ENCODE results near the gene ENOX1. TPM values are rescaled to one million over a fixed set of nuclear protein-coding genes. Genes with fewer than 3 reads are reported as not detected.

The ENOX1 gene
- total RNA-seq, 1 experiment from 2014 or later, result 1.5 TPM

- no TSS peak for BruUV-seq (replicated peaks)
- TF ChIP-seq, protein P1, sequence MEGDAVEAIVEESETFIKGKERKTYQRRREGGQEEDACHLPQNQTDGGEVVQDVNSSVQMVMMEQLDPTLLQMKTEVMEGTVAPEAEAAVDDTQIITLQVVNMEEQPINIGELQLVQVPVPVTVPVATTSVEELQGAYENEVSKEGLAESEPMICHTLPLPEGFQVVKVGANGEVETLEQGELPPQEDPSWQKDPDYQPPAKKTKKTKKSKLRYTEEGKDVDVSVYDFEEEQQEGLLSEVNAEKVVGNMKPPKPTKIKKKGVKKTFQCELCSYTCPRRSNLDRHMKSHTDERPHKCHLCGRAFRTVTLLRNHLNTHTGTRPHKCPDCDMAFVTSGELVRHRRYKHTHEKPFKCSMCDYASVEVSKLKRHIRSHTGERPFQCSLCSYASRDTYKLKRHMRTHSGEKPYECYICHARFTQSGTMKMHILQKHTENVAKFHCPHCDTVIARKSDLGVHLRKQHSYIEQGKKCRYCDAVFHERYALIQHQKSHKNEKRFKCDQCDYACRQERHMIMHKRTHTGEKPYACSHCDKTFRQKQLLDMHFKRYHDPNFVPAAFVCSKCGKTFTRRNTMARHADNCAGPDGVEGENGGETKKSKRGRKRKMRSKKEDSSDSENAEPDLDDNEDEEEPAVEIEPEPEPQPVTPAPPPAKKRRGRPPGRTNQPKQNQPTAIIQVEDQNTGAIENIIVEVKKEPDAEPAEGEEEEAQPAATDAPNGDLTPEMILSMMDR (IDR thresholded peaks at IDR 0.05; ENCODE audit: unreplicated experiment), result no peak
- Mint-ChIP-seq H3K4me1 (ENCODE audit: low read depth, unreplicated experiment) (no peaks in the 10 kb centered on the region), H3K27ac (ENCODE audit: unreplicated experiment) (no peak overlapping the region), H3K36me3 (ENCODE audit: insufficient read depth, unreplicated experiment) (no peaks in the 10 kb centered on the region), H3K27me3 (ENCODE audit: unreplicated experiment) (peaks cover 4% of the 10 kb centered on the region), H3K9me3 (ENCODE audit: low read depth, unreplicated experiment) (no peaks in the 10 kb centered on the region), H3K4me3 (ENCODE audit: low read depth, unreplicated experiment) (no peak overlapping the region)
- intact Hi-C loops (cut with micrococcal nuclease; ENCODE audit: unreplicated experiment), result no loop called here
- DNase-seq, result no peak
- CTCF ChIA-PET, result no interaction called here
Observed at GRCh38 chr13:43204591-43204990, 582.2 kb downstream of the ENOX1 start.

GRCh38 chr13:43203781-43204180 is 583.0 kb downstream of the ENOX1 start:
- no peak for DNase-seq
- Mint-ChIP-seq H3K9me3 (ENCODE audit: low read depth, unreplicated experiment) (no peaks in the 10 kb centered on the region), H3K36me3 (ENCODE audit: insufficient read depth, unreplicated experiment) (no peaks in the 10 kb centered on the region), H3K27ac (ENCODE audit: unreplicated experiment) (no peak overlapping the region), H3K4me1 (ENCODE audit: low read depth, unreplicated experiment) (no peaks in the 10 kb centered on the region), H3K4me3 (ENCODE audit: low read depth, unreplicated experiment) (no peak overlapping the region), H3K27me3 (ENCODE audit: unreplicated experiment) (peaks cover 12% of the 10 kb centered on the region)
- CTCF ChIA-PET, result no interaction called here
- TF ChIP-seq, protein P1 (IDR thresholded peaks at IDR 0.05; ENCODE audit: unreplicated experiment), result no peak
- intact Hi-C loops (cut with micrococcal nuclease; ENCODE audit: unreplicated experiment), result no loop called here
- no TSS peak for BruUV-seq (replicated peaks)

DNA sequence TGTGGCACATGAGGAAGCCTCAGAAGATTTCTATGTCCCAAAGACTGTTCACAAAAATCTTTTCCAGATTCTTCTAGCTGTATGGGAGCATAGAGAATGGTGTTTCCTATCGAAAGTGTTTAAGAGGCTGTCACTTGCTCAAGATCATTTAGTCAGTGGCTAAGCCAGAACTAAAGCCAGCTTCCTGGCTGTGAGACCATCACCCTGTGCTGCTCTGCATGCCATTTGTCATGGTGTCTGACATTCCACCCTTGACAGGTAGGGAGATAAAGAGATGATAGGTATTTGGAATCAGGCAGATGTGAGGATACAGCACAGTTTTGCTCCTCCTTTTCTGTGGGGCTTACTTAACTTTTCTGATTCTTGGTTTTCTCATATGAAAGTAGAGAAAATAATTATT is 586.0 kb downstream of the ENOX1 start:
- Mint-ChIP-seq H3K36me3 (ENCODE audit: insufficient read depth, unreplicated experiment) (no peaks in the 10 kb centered on the region), H3K27me3 (ENCODE audit: unreplicated experiment) (peaks cover 14% of the 10 kb centered on the region), H3K4me1 (ENCODE audit: low read depth, unreplicated experiment) (no peaks in the 10 kb centered on the region), H3K9me3 (ENCODE audit: low read depth, unreplicated experiment) (no peaks in the 10 kb centered on the region), H3K27ac (ENCODE audit: unreplicated experiment) (no peak overlapping the region), H3K4me3 (ENCODE audit: low read depth, unreplicated experiment) (no peak overlapping the region)
- no TSS peak for BruUV-seq (replicated peaks)
- CTCF ChIA-PET, result no interaction called here
- TF ChIP-seq, protein P1 (IDR thresholded peaks at IDR 0.05; ENCODE audit: unreplicated experiment), result no peak
- no peak for DNase-seq
- intact Hi-C loops (cut with micrococcal nuclease; ENCODE audit: unreplicated experiment), result no loop called here

GRCh38 chr13:43200307-43200706 is 586.5 kb downstream of the ENOX1 start:
- H3K9me3 Mint-ChIP-seq (ENCODE audit: low read depth, unreplicated experiment), result no peaks in the 10 kb centered on the region
- TF ChIP-seq, protein P1 (IDR thresholded peaks at IDR 0.05; ENCODE audit: unreplicated experiment), result no peak
- H3K4me1 Mint-ChIP-seq (ENCODE audit: low read depth, unreplicated experiment), result no peaks in the 10 kb centered on the region
- no peak for DNase-seq
- H3K27ac Mint-ChIP-seq (ENCODE audit: unreplicated experiment), result no peak overlapping the region
- H3K27me3 Mint-ChIP-seq (ENCODE audit: unreplicated experiment), result peaks cover 14% of the 10 kb centered on the region
- no peaks in the 10 kb centered on the region for H3K36me3 Mint-ChIP-seq (ENCODE audit: insufficient read depth, unreplicated experiment)
- intact Hi-C loops (cut with micrococcal nuclease; ENCODE audit: unreplicated experiment), result no loop called here
- BruUV-seq (replicated peaks), result no TSS peak
- CTCF ChIA-PET, result no interaction called here
- no peak overlapping the region for H3K4me3 Mint-ChIP-seq (ENCODE audit: low read depth, unreplicated experiment)
